Stimulated activated CD4-positive, alpha-beta T cell treated with anti-CD3 and anti-CD28 coated beads, Interleukin-2, amount 100 ng/mL, for 24 hours (primary cell): ENCODE results near the gene PI4KA.
"Not testable (repeated sequence)": the region's sequence is repeated elsewhere in the genome, so short reads cannot be mapped to it uniquely, and the experiment has no call there.

Experiments used
- DNase-seq, 2 donors: peaks; one replicate each; pipeline ENCODE4 v3.0.0-alpha.2; 2020

The PI4KA gene

DNA sequence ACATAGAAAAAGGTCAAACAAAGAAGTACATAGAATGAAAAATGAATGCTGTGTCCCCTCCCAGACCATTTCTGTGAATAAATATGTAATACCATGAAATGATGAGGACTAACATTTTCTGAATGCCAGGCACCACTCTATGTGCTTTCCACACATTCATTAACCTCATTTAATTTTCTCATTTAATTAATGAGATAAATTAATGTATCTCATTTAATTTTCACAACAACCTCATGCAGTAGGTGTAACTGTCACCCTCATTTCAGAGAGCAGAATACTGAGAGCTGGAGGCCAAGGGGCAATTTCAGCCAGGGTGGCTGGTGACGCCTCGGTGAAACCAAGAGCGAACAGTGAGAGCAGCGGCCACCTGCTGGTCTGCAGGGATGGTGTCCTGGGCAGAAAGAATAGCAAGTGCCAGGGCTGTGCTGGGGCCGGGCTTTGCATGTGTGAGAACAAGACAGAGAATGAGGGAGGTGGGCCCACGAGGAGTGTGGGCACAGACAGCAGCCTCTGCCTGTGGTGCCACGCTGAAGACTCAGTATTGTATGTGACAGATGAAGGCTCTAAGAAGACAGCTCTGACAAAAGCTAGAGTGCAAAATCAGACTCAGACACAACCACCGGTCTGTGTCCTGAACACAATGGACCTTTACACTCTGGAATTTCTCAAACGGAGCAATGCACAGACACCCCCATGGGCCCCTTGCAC, 86.5 kb downstream of the PI4KA start:
- DNase-seq: no peak

- not testable (repeated sequence) for DNase-seq
Observed at GRCh38 chr22:20769496-20769826, 89.2 kb downstream of the PI4KA start.

DNA sequence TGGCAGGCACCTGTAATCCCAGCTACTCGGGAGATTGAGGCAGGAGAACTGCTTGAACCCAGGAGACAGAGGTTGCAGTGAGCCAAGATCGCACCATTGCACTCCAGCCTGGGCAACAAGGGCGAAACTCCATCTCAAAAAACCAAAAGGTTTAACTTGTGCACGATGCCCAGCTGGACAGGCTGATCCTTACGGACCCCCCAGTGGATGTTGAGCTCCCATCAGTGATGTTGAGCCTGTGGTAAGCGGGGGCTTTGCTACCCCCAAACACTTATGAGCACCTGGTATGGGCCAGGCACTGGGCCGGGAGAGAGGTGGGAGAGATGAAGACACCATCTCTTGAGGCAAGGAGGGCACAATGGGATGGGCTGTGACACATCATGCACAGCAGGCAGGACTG, 92.1 kb downstream of the PI4KA start:
- DNase-seq: no peak

GRCh38 chr22:20765938-20766337, 92.7 kb downstream of the PI4KA start:
- no peak for DNase-seq

DNA sequence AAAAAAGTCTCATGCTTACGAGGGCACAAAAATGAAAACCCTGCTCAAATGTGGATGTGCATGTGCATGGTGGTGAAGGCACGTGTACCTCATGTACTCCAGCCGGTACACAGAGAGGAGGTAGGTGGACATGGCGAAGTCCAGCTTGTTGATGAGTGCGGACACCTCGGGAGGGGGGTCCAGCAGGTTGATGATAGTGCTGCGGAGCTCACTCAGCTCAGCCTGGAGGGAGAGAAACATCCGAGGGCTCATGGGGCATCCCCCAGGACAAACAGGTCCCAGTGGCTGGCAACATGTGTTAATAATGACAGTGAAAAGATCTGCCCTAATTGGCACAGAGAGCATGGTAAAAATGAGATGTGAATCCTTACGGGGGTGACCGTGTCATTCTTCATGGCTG, 93.9 kb downstream of the PI4KA start:
- no peak for DNase-seq

DNA sequence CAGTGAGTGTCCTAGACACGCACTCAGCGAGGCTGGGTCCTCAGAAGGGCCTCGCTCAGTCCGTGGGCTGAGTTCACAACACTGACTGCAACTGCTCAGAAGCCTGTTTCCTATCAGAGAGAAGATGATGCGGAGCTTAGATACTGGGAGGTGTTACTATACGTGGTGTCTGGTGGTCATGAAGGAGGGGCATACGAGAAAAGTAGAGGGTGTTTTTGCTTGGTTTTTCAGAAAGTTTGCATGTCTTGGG, 94.2 kb downstream of the PI4KA start:
- DNase-seq: no peak

GRCh38 chr22:20763630-20764470, 94.8 kb downstream of the PI4KA start:
- DNase-seq: no peak

DNA sequence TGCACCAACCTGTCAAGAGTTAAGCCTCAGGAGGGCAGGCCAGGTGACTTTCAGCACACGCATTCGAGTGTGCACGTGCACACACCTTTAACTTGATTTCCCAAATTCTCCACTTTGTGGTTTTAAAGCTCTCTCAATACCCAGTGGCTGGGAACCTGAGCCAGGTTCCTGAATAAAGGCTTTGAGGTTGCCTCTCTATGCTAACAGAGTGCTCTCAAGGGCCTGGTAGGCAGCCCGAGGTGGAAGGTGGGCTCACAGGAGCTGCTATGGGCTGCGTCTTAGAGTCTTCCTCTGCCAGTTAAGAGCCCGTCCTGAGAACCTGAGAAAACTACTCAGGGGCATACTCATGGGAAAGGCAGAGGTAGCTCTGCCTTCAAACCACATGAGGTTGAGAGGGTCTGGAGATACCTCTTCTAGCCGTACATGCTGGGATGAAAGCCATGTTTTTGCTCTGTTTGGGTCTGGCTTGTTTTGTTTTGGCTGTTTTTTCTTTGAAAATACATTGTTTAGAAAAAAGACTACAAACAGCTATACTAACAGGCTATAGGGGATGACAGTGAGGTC, 96.3 kb downstream of the PI4KA start:
- no peak for DNase-seq

DNA sequence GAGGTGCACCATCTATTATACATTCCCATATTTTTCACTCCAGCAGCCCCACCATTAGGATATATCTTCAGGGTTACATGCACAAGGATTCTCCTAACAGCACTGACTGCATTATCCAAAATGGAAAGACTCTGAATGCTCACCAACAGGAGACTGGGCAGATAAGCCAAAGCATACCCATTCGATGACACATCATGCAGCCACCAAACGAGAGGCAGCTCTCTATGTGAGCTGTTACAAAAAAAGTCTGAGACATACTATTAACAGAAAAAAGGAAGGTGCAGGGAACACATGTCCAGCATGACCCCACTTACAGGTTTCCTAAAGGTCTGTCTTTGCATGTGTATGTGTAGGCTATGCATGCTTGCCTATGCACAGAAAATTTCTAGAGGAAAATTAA, 97.1 kb downstream of the PI4KA start:
- no peak for DNase-seq

DNA sequence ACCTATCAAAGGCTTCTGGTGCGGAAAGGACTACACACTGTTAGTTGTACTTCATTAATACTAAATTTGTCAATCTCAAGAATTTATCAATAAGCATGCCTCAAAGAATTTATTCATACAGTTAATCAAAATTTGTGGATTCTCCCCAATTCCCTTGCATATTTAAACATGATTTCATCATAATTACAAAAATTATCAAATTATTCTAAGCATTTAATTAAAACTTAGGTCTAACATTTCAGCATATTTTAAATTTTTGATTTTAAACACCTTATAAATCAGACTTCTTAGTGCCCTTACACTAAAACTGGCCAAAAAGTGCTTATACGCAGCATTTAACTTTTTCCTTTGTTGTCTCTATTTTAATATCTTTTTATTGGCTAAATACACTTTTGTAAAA, 98.5 kb downstream of the PI4KA start:
- no peak for DNase-seq

DNA sequence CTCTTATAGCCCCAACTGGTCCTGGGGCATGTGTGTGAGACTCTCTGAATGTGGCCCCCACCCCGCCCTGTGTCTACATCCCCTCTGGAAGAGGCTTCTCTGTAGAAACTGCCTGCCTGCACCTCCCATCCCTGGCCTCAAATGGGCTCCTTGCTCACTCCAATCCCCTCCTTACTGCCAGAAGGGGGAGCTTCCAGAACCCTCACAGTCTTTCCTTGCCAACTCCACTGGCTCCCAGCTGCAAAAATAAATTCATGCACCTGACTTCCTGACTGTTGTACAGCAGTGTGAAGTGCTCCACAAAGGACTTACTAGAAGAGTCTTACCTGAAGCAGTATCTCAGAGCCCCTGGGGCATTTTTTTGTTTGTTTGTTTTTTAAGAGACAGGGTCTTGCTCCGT, 99.9 kb downstream of the PI4KA start:
- no peak for DNase-seq

DNA sequence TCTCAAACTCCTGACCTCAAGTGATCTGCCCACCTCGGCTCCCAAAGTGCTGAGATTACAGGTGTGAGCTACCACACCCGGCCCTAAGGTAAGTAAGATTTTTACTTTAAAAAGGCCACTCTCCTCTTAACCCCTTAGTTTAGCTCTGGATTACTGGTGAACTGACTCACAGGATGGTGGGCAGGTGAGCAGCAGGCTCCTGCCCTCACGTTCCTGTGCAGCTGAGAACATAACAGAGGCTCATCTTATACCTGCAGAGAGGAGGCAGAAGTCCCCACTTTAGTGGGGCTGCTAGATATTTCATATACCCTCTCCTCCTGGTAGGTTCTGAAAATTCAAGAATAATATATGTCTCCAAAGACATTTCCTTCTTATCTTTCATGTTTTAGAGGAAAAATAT, 101.8 kb downstream of the PI4KA start:
- no peak for DNase-seq

DNA sequence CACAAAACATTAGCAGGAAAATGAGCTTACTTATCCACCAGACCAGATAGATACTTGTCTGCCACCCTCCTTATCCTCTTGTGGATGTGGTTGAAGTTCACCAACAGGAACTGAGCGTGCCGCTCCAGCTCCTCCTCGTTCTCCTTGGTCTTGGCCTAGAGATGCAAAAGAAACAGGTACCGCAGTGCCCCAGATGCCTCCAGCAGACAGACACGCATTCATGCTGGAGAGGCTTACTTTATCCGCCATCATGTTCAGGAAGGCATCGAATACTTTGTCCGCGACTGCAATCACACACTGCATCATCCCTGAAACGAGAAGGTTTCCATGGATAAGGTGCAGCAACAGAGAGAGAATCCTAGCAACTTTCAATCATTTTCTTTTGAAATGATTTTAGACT, 105.7 kb downstream of the PI4KA start:
- DNase-seq: no peak

DNA sequence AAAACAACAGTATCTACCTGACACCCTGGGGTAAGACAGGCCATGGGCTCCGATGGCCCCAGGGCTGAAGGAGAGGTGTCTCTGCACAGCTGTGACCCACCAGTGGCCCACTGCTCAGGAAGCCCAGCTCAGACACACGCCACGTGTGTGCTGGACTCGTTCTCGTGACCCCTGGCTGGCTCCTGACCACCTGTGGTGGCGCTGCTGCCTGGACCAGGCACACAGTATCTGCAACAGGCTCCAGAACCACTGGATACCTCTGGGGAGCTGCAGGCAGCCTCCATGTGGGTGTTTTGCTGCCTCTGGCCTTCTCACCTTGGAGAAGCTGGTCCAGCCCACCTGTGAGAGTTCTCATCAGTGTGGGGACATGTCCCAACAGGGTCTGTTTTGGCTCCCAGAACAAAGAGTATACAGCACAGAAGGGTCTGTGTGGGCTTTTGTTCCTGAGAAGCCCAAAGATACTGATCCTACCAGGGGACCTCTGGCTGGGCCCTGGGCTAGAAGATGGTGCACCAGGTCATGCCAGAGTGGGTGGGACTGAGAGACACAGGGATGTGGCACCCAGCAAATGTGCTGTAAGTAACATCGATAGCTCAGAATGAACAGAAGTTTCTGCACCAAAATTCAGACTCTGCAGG, 106.4 kb downstream of the PI4KA start:
- DNase-seq: no peak

GRCh38 chr22:20751185-20751851, 107.3 kb downstream of the PI4KA start:
- no peak for DNase-seq

DNA sequence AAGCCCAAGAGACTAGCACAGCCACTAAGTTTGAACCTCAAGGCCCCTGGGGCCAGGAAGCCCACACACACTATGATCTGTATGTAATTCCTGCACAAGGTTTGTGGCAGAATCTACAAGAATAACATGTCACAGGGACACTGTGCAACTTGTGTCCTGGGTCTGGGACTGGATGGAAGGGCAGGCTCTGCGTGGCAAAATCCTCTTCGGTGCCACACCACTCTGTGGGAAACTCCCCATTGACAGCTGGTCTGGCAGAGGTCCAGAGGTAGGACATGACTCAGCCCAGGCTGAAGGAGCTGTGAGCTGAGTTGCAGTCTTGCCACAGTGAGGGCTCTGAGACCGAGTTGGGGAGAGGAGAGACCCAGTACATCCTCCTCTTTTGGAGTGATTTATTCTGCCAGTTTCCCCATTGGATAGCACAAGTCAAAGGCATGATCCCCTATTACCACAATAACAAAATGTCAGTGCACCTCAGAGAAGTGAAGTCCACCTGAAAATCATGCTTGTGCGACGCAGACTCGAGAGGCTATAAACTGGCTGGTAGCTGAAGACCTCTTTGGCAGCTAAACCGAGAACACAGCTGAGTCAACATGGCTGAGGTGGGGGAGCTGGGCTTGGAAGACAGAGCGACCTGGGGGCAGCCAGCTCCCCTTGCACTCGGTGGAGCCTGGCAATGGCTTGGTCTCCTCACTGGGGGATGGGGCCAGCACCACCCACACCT, 108.0 kb downstream of the PI4KA start:
- peak; percentile 31 to 55 for DNase-seq

- no peak for DNase-seq
Observed at GRCh38 chr22:20749453-20749852, 109.2 kb downstream of the PI4KA start.

DNA sequence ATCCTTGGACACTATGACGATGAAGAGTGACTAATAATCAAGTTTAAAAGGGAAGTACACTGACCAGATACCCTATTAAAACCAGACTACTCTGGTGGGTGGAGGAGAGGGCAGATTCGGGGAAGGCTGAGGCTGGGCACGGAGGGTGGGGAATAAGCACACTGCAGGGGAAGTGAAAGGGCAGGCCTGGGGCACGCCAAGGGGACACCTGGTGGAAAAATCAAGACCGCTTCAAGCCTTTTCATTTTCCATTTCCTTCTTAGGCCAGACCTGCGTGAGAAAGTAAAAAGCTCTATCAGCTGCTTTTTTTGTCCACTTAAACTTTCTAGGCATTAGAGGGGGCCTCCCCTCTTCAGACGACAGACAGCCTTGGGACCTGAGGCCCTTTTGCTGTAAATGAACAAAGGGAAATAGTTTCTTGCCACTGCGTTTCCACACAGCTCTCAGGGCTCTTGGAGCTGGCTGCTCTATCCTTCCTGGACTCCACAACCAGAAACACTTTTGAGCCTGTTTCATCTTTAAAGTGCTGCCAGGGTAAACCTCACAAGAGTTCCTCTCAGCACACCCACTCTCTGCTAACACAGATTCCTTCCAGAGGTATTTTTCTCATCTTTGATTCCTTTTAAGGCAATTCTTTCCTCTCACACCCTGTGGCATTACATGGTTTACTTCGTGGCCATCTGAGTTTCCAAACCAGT, 109.7 kb downstream of the PI4KA start:
- DNase-seq: no peak

- no peak for DNase-seq
Observed at GRCh38 chr22:20748082-20748481, 110.5 kb downstream of the PI4KA start.

DNA sequence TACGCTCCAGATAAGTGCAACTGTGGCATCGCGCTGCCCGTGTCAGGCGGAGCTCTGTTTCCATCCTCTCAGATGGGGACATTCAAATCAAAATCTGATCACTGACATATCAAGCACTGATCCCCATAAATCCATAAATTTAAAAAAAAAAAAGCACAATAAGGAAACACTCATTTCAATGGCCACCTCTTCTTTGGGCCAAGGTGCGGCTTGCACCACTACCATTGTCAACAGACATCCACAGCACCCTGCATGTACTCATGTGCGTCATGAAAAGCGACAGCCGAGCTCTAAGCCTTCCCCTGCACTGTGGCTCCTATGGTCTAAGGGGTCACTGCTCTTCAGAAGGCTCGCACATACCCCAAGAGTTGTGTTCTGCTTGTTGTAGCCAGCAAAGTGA, 111.4 kb downstream of the PI4KA start:
- no peak for DNase-seq

DNA sequence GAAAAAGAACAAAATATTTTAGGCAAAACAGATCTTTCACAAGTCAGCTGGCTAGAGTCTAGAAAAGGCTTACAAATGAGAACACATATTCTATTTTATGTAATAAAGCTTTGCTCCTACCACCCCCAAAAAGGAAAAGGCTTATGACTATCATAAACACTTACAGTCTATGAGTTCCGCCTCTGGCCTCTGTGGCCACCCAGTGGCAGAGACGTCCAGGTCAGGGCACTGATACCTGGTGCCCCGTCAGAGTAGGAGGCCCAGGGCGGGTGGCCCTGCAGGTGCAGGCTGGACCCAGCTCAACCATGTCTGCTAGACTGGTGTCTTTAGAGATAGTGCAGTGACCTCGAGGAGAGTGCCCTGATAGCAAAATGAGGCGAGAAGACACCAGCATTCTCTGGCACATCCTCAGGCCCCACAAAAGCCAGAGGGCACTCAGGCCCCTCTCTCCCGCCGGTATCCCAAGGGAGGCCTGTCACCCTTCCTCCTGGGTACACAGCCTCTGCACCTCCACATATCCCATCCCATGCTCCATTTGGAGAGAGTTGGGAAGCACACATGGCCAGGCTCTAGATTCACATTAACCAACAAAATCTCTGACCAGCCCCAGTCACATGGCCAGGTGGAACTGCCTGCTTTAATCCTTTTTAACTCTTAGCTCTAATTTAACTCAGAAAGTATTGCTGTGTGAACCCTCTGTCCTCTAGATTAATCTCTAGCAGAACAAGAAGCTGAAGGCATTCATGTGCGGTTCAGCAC, 112.0 kb downstream of the PI4KA start:
- DNase-seq: no peak
